Heart right ventricle (tissue), 16 donors: ENCODE data around the gene DDX51. TPM values are rescaled to one million over a fixed set of nuclear protein-coding genes. Genes with fewer than 3 reads are reported as not detected.

Experiments used
- ATAC-seq, 8 donors: fragments of 200-7000 bp; cut with Tn5 transposase; one replicate each; pipeline ENCODE4 v1.9.1; 2020; ENCODE audit warnings: mild to moderate bottlenecking in 8 of 8, moderate library complexity in 8 of 8, moderate number of reproducible peaks in 1 of 8
- DNase-seq, 2 donors: peaks; one replicate each; pipeline ENCODE4 v3.0.0-alpha.2; 2020
- H3K27ac ChIP-seq, 10 donors: fragments of 200-600 bp; sonication (generic) in 2 of 10; one replicate each; pipeline versions ENCODE4 v1.5.0 to v1.8.0; 2020 to 2022; ENCODE audit warnings: mild to moderate bottlenecking in 3 of 10
- H3K27me3 ChIP-seq, 7 donors: fragments of 200-600 bp; one replicate each; pipeline ENCODE4 v1.8.0; 2021 to 2022; ENCODE audit warnings: mild to moderate bottlenecking in 2 of 7
- H3K36me3 ChIP-seq, 9 donors: fragments of 200-600 bp; sonication (generic) in 1 of 9; one replicate each; pipeline versions ENCODE4 v1.5.0 to v1.8.0; 2020 to 2022; ENCODE audit warnings: mild to moderate bottlenecking in 2 of 9
- H3K4me1 ChIP-seq, 9 donors: fragments of 200-600 bp; sonication (generic) in 1 of 9; one replicate each; pipeline versions ENCODE4 v1.5.0 to v1.8.0; 2020 to 2022; ENCODE audit warnings: mild to moderate bottlenecking in 4 of 9
- H3K4me3 ChIP-seq, 10 donors: fragments of 200-600 bp; sonication (generic) in 2 of 10; one replicate each; pipeline versions ENCODE4 v1.5.0 to v1.8.0; 2020 to 2022; ENCODE audit warnings: mild to moderate bottlenecking in 7 of 10, moderate library complexity in 2 of 10
- H3K9me3 ChIP-seq, 11 donors: fragments of 200-600 bp in 10 of 11; sonication (generic) in 2 of 11; one replicate each; pipeline versions ENCODE4 v1.5.0 to v1.8.0; 2013 to 2022; ENCODE audit warnings: mild to moderate bottlenecking in 2 of 11, control low read depth in 1 of 11, moderate library complexity in 1 of 11
- CTCF ChIP-seq, 9 donors: fragments of 200-600 bp; sonication (generic) in 2 of 9; IDR thresholded peaks; one replicate each; pipeline versions ENCODE4 v1.5.0 to v1.8.0; 2021 to 2022; ENCODE audit warnings: antibody characterized with exemption in 9 of 9, mild to moderate bottlenecking in 5 of 9, moderate library complexity in 1 of 9
- WGBS, 2 donors: extraction: QIAGEN DNeasy Blood & Tissue Kit; methylation state at CpG; one replicate each; pipeline ENCODE4 v1.1.7; 2013; ENCODE audit warnings: inconsistent platforms in 1 of 2; 5-methylcytosine and 5-hydroxymethylcytosine counted together
- intact Hi-C, 10 donors: fragments of 100-400 bp; cut with DNase I; formaldehyde crosslinking; loops; one replicate each; pipeline versions ENCODE4 v1.11.1 to v1.14.2; 2022
- polyA plus RNA-seq, 2 donors: library from polyadenylated mRNA; stranded (reverse); fragments of 200-250 nt; gene quantifications; one replicate each; pipeline ENCODE4 v1.2.3, GENCODE V29; 2013
- total RNA-seq, 10 donors: library from RNA; stranded (reverse); fragmentation: NEBNext Ultra II Directional in 3 of 10; extraction: Animal tissue kit (Norgen Biotek cat#: 25700) in 3 of 10; gene quantifications; one replicate each; pipeline versions ENCODE4 v1.2.1 to v1.2.4, GENCODE V29; 2021 to 2023
- donor health status: Arrhythmogenic right ventricular cardiomyopathy.
- donor health status: ischemic (EF 13 %, LVEDD 7.1; RV severe dilation, severe dysfunction).
- donor health status: healthy with polysubstance abuse.
- donor health status: DM: no; HTN: yes; CAD: no.
- donor health status: DM: no; HTN: no; CAD: no.
- donor health status: ischemic (EF 25% LVEDD 6.9; RV normal size, moderate dysfunction).
- donor health status: ischemic (EF 25% LVEDD 5.7; RV mildly dilated, moderate dysfunction).
- donor health status: healthy.
- donor health status: DM: yes; HTN: yes; CAD: no.
- donor health status: Ischemic cardiomyopathy.
- donor health status: ischemic (EF 35%, LVEDD 5.7; RV mildly dilated, moderate dysfunction).
- donor health status: nonischemic (EF 11% LVEDD 7.7; RV severe dilation, severe dysfunction).
- donor health status: DM: yes; HTN: yes; CAD: no.
- donor health status: PGD.
- donor health status: ischemic (EF 29% LVEDD 5.4; RV normal size, mild dysfunction).
- donor health status: nonischemic (EF 23%, LVEDD 6.1; RV moderate dilation, normal function).

Gene DDX51
- total and polyA plus RNA-seq, 12 donors = 7.2 to 19.9 (median 8.8) TPM

DNA sequence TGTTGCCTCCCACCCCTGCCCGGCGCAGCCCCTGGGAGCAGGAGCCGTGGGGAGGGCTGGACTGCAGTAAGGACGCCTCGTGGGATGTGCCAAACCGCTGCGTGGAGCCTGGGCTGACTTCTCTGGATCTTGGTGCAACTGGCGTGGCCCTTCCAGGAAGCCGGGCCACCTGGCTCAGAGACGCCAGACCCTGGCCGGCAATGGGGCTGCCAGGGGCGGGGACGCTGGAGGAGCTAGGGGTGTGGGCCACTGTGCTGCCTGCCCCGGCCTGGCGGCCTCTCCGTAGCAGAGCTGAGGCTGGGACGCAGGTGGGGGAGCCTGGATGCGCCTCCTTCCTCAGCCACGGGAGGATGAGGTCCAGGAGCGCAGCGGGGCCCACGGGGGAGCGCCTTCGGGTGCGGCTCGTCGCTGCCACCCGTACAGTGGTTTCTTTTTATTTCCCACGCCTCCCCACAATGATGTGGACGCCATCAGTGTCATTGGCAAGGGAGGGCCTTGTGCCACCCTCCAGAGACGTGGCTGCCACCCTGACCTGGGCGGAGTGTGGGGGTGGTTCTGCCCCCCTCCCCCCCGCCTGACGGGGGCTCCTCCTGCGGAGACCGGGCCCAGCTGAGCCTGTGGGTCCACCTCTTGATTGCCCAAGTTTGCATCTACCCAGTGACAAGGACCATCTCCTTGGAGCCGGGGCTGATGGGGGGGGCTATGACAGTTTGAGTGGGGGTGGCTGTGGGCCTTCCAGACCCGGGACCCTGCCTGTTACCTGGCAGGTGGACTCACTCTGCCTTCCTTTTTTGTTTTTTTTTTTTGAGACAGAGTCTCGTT lies 11.3 kb downstream of the DDX51 start:
- intact Hi-C loops = no loop called here
- DNase-seq (no peak), ATAC-seq (peak in 3 of 8 donors; percentile 11 to 57 (median 38))
- no peak for TF ChIP-seq CTCF (IDR thresholded peaks at IDR 0.05)
- Histone ChIP-seq H3K27ac (no peak overlapping the region), H3K27me3 (no peaks in the 10 kb centered on the region), H3K36me3 (peaks cover 0 to 19% (median 3%) of the 10 kb centered on the region in 9 donors), H3K4me3 (no peak overlapping the region), H3K9me3 (peaks cover 0 to 10% (median 4%) of the 10 kb centered on the region in 11 donors), H3K4me1 (no peaks in the 10 kb centered on the region)
- WGBS, 2 donors = 87 to 88% methylated on average over 39 of the region's 39 CpGs

- Histone ChIP-seq H3K27ac (no peak overlapping the region), H3K27me3 (no peaks in the 10 kb centered on the region), H3K36me3 (peaks cover 0 to 28% (median 11%) of the 10 kb centered on the region in 9 donors), H3K9me3 (peaks cover 0 to 12% (median 7%) of the 10 kb centered on the region in 11 donors), H3K4me3 (no peak overlapping the region), H3K4me1 (no peaks in the 10 kb centered on the region)
- intact Hi-C loops = no loop called here
- DNase-seq (no peak), ATAC-seq (peak in 1 of 8 donors; percentile 11)
- 93 to 94% methylated on average over 14 of the region's 14 CpGs for WGBS, 2 donors
- no peak for TF ChIP-seq CTCF (IDR thresholded peaks at IDR 0.05)
Observed at GRCh38 chr12:132131952-132132351, 12.2 kb downstream of the DDX51 start.

- Histone ChIP-seq H3K4me3 (no peak overlapping the region), H3K9me3 (peaks cover 0 to 12% (median 7%) of the 10 kb centered on the region in 11 donors), H3K27me3 (no peaks in the 10 kb centered on the region), H3K4me1 (no peaks in the 10 kb centered on the region), H3K36me3 (peaks cover 0 to 35% (median 18%) of the 10 kb centered on the region in 9 donors), H3K27ac (no peak overlapping the region)
- 97% methylated on average over 14 of the region's 14 CpGs for WGBS, 2 donors
- no peak for DNase-seq
- intact Hi-C loops = no loop called here
- TF ChIP-seq CTCF (IDR thresholded peaks at IDR 0.05) = no peak
- ATAC-seq = no peak
Observed at GRCh38 chr12:132131229-132131628, 12.9 kb downstream of the DDX51 start.

DNA sequence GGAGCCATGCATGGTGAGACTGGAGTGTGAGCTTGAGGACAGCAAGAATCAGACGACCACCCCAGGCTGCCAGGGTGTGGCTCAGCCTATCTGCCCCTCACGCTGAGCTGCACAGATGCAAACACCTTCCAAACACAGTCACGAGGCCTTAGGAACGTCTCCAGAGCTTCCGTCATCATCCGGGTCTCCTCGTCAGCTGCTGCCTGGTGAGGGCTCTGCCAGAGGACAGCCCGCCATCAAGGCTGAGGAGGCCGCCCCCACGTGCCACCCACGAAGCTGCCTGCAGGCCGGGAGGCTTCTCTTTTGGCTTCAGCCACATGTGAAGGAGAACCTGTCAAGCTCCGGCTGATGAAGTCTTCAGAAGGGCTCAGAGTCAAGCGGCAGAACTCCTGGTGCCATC lies 13.4 kb downstream of the DDX51 start:
- peaks cover 0 to 12% (median 7%) of the 10 kb centered on the region in 11 donors for H3K9me3 ChIP-seq
- peaks cover 0 to 40% (median 24%) of the 10 kb centered on the region in 9 donors for H3K36me3 ChIP-seq
- no peak for ATAC-seq
- H3K4me3 ChIP-seq = no peak overlapping the region
- 93 to 95% methylated on average over 14 of the region's 14 CpGs for WGBS, 2 donors
- H3K27me3 ChIP-seq = no peaks in the 10 kb centered on the region
- no peak for TF ChIP-seq CTCF (IDR thresholded peaks at IDR 0.05)
- H3K4me1 ChIP-seq = no peaks in the 10 kb centered on the region
- H3K27ac ChIP-seq = no peak overlapping the region
- no peak for DNase-seq
- intact Hi-C loops = no loop called here
